Superior temporal gyrus (tissue), 1 donor: Measurements from ENCODE around the gene CEBPA.

ENCODE experiments used
- DNase-seq: peaks from one replicate; pipeline ENCODE4 v3.0.0-alpha.2; 2016; ENCODE audit errors: extremely low spot score

The CEBPA gene

GRCh38 chr19:33271246-33272021, 30.9 kb downstream of the CEBPA start:
- no peak for DNase-seq

- DNase-seq, result no peak
Measured at GRCh38 chr19:33270769-33271168, 31.6 kb downstream of the CEBPA start.

- DNase-seq, result no peak
Measured at GRCh38 chr19:33269016-33269415, 33.3 kb downstream of the CEBPA start.

- DNase-seq, result no peak
Measured at GRCh38 chr19:33268162-33268991, 34.0 kb downstream of the CEBPA start.

GRCh38 chr19:33267706-33268105, 34.6 kb downstream of the CEBPA start:
- no peak for DNase-seq

- DNase-seq, result no peak
Measured at GRCh38 chr19:33266974-33267484, 35.3 kb downstream of the CEBPA start.

- DNase-seq, result no peak
Measured at GRCh38 chr19:33264881-33265445, 37.4 kb downstream of the CEBPA start.

- DNase-seq, result no peak
Measured at GRCh38 chr19:33263325-33264023, 38.9 kb downstream of the CEBPA start.

GRCh38 chr19:33261511-33262189, 40.7 kb downstream of the CEBPA start:
- DNase-seq, result no peak

- no peak for DNase-seq
Measured at GRCh38 chr19:33260628-33261418, 41.5 kb downstream of the CEBPA start.

GRCh38 chr19:33259539-33259938, 42.8 kb downstream of the CEBPA start:
- DNase-seq, result no peak

- no peak for DNase-seq
Measured at GRCh38 chr19:33257828-33258227, 44.5 kb downstream of the CEBPA start.

- no peak for DNase-seq
Measured at GRCh38 chr19:33256261-33256660, 46.1 kb downstream of the CEBPA start.

- no peak for DNase-seq
Measured at GRCh38 chr19:33255781-33256180, 46.6 kb downstream of the CEBPA start.

- DNase-seq, result no peak
Measured at GRCh38 chr19:33254245-33254824, 48.0 kb downstream of the CEBPA start.

GRCh38 chr19:33252971-33253370, 49.4 kb downstream of the CEBPA start:
- DNase-seq, result no peak

GRCh38 chr19:33252418-33252962, 49.8 kb downstream of the CEBPA start:
- DNase-seq, result no peak

- DNase-seq, result no peak
Measured at GRCh38 chr19:33251526-33252090, 50.7 kb downstream of the CEBPA start.

GRCh38 chr19:33251076-33251475, 51.3 kb downstream of the CEBPA start:
- DNase-seq, result no peak
